ENCODE results near the gene GLMN. TPM values are rescaled to one million over a fixed set of nuclear protein-coding genes. Genes with fewer than 3 reads are reported as not detected.
"Not testable (repeated sequence)": the region's sequence is repeated elsewhere in the genome, so short reads cannot be mapped to it uniquely, and the experiment has no call there.

Gene GLMN
- polyA plus RNA-seq, 1 of the 3 experiments (the other 2 are of a cell fraction), result 2.3 TPM

- POLR2A ChIA-PET, result interaction anchor here (0.7 kb wide), 1 partner anchor 182 kb away, joined by 3 read pairs; no protein-coding TSS in a partner anchor
Measured at GRCh38 chr1:92298213-92298572, 594 bp downstream of the GLMN start.

GRCh38 chr1:92291372-92291999, 7.3 kb downstream of the GLMN start:
- no peak overlapping the region for H3K4me2 ChIP-seq
- H3K27me3 ChIP-seq (ENCODE audit: insufficient read depth), result no peaks in the 10 kb centered on the region
- no peaks in the 10 kb centered on the region for H3F3A ChIP-seq (replicated peaks; ENCODE audit: insufficient read depth)
- WGBS (ENCODE audit: low lambda C conversion rate), result 15% methylated on average over 3 of the region's 3 CpGs
- POLR2A ChIA-PET, result interaction anchor here (0.7 kb wide), 1 partner anchor 883 kb away, joined by 3 read pairs; no protein-coding TSS in a partner anchor
- no peak overlapping the region for H3K9ac ChIP-seq
- DNase-seq, result peak; percentile 49
- H2AFZ ChIP-seq (ENCODE audit: low read depth), result no peak overlapping the region
- TF ChIP-seq FOXM1 (IDR thresholded peaks at IDR 0.05; ENCODE audit: low read depth) (no peak), SMC3 (IDR thresholded peaks at IDR 0.05; ENCODE audit: low read depth, low read length) (peak; percentile 67), CTCF (IDR thresholded peaks at IDR 0.05) (peak; percentile 88), USF2 (IDR thresholded peaks at IDR 0.05; ENCODE audit: borderline replicate concordance, low read depth, low read length) (no peak), RAD21 (IDR thresholded peaks at IDR 0.05; ENCODE audit: low read length) (peak; percentile 86)
- CTCF ChIA-PET, result interaction anchor here (0.6 to 7.7 kb wide), 40 partner anchors 10 to 784 kb away, joined by 3 to 127 read pairs (median 4); no protein-coding TSS in a partner anchor
- H3K27ac ChIP-seq (ENCODE audit: low read depth in 2 of 2, low read length in 1 of 2), result no peak overlapping the region
- no peaks in the 10 kb centered on the region for H3K79me2 ChIP-seq (ENCODE audit: insufficient read depth)
- no peak overlapping the region for H3K4me3 ChIP-seq (ENCODE audit: low read depth in 2 of 2, low read length in 1 of 2)
- no peaks in the 10 kb centered on the region for H3K9me2 ChIP-seq
- no peaks in the 10 kb centered on the region for H4K20me1 ChIP-seq (ENCODE audit: insufficient read depth)
- H3K4me1 ChIP-seq (ENCODE audit: control insufficient read depth in 1 of 2, insufficient read depth in 2 of 2, low read depth in 1 of 2, low read length in 1 of 2), result no peaks in the 10 kb centered on the region
- no peaks in the 10 kb centered on the region for H3K9me3 ChIP-seq
- peaks cover 43 to 47% of the 10 kb centered on the region in 2 experiments for H3K36me3 ChIP-seq (replicated peaks in 1 of 2; ENCODE audit: control insufficient read depth in 1 of 2, insufficient read depth in 2 of 2, low read length in 1 of 2)

More at GRCh38 chr1:92298213-92298572, 594 bp downstream of the GLMN start:
- CTCF ChIA-PET, result interaction anchor here (0.7 to 2.7 kb wide), 4 partner anchors 33 to 308 kb away, joined by 3 to 14 read pairs (median 6); no protein-coding TSS in a partner anchor
- Histone ChIP-seq H3K27ac (ENCODE audit: low read depth in 2 of 2, low read length in 1 of 2) (peak overlapping the region; percentile 88 to 97), H2AFZ (ENCODE audit: low read depth) (peak overlapping the region; percentile 97), H3K4me3 (ENCODE audit: low read depth in 2 of 2, low read length in 1 of 2) (peak overlapping the region; percentile 92 to 94), H3K36me3 (replicated peaks in 1 of 2; ENCODE audit: control insufficient read depth in 1 of 2, insufficient read depth in 2 of 2, low read length in 1 of 2) (peaks cover 23 to 41% of the 10 kb centered on the region in 2 experiments), H4K20me1 (ENCODE audit: insufficient read depth) (no peaks in the 10 kb centered on the region), H3F3A (replicated peaks; ENCODE audit: insufficient read depth) (peaks cover 7% of the 10 kb centered on the region), H3K4me2 (peak overlapping the region; percentile 89), H3K9me2 (no peaks in the 10 kb centered on the region), H3K9ac (peak overlapping the region; percentile 87), H3K27me3 (ENCODE audit: insufficient read depth) (no peaks in the 10 kb centered on the region), H3K9me3 (no peaks in the 10 kb centered on the region), H3K4me1 (ENCODE audit: control insufficient read depth in 1 of 2, insufficient read depth in 2 of 2, low read depth in 1 of 2, low read length in 1 of 2) (peaks cover 4 to 8% of the 10 kb centered on the region in 2 experiments; a peak in 2 of 4 replicates), H3K79me2 (ENCODE audit: insufficient read depth) (peaks cover 31% of the 10 kb centered on the region)
- no peak for TF ChIP-seq EP300 (IDR thresholded peaks at IDR 0.05; ENCODE audit: borderline replicate concordance in 1 of 2, low read depth in 1 of 2, low read length in 1 of 2)
- no peak for TF ChIP-seq TEAD4 (IDR thresholded peaks at IDR 0.05; ENCODE audit: borderline replicate concordance, insufficient read depth)
- no peak for TF ChIP-seq RAD21 (IDR thresholded peaks at IDR 0.05; ENCODE audit: low read length)
- TF ChIP-seq USF2 (IDR thresholded peaks at IDR 0.05; ENCODE audit: borderline replicate concordance, low read depth, low read length), result no peak
- TF ChIP-seq CTCF (IDR thresholded peaks at IDR 0.05), result peak; percentile 52
- 28% methylated on average over 3 of the region's 3 CpGs for WGBS (ENCODE audit: low lambda C conversion rate)
- no peak for DNase-seq

GRCh38 chr1:92281411-92281810, 17.4 kb downstream of the GLMN start:
- H3K27me3 ChIP-seq (ENCODE audit: insufficient read depth); H3K9me3 ChIP-seq; H2AFZ ChIP-seq (ENCODE audit: low read depth); H3K4me1 ChIP-seq (ENCODE audit: control insufficient read depth in 1 of 2, insufficient read depth in 2 of 2, low read depth in 1 of 2, low read length in 1 of 2); H3K9ac ChIP-seq; POLR2A ChIA-PET; H3K79me2 ChIP-seq (ENCODE audit: insufficient read depth); H3K4me3 ChIP-seq (ENCODE audit: low read depth in 2 of 2, low read length in 1 of 2); DNase-seq; H3K4me2 ChIP-seq; H3F3A ChIP-seq (replicated peaks; ENCODE audit: insufficient read depth); H4K20me1 ChIP-seq (ENCODE audit: insufficient read depth); H3K9me2 ChIP-seq; H3K27ac ChIP-seq (ENCODE audit: low read depth in 2 of 2, low read length in 1 of 2): not testable (repeated sequence)
- WGBS (ENCODE audit: low lambda C conversion rate), result 96% methylated on average over 2 of the region's 2 CpGs
- peaks cover 8 to 29% of the 10 kb centered on the region in 2 experiments for H3K36me3 ChIP-seq (replicated peaks in 1 of 2; ENCODE audit: control insufficient read depth in 1 of 2, insufficient read depth in 2 of 2, low read length in 1 of 2)
- CTCF ChIA-PET, result interaction anchor here (1.6 kb wide), 1 partner anchor 9 kb away, joined by 4 read pairs; no protein-coding TSS in a partner anchor

Measured in SK-N-SH (cell line).